Mesothelial cell of epicardium (in vitro differentiated cells): ENCODE data around the gene HBB. TPM values are rescaled to one million over a fixed set of nuclear protein-coding genes. Genes with fewer than 3 reads are reported as not detected.

ENCODE experiments used
- DNase-seq, 2 experiments: peaks; one replicate each; pipeline ENCODE4 v3.0.0; 2021; ENCODE audit warnings: low spot score in 2 of 2; ENCODE audit not compliant: unreplicated experiment in 2 of 2
- H3K27ac Mint-ChIP-seq: 2 replicates; pipeline ENCODE4 v1.8.0; 2021; ENCODE audit warnings: mixed read lengths
- H3K27me3 Mint-ChIP-seq: 2 replicates; pipeline ENCODE4 v1.8.0; 2021; ENCODE audit warnings: low read depth, mixed read lengths
- H3K36me3 Mint-ChIP-seq: 2 replicates; pipeline ENCODE4 v1.8.0; 2021; ENCODE audit warnings: mixed read lengths
- H3K4me1 Mint-ChIP-seq: 2 replicates; pipeline ENCODE4 v1.8.0; 2021; ENCODE audit warnings: mixed read lengths
- H3K4me3 Mint-ChIP-seq: 2 replicates; pipeline ENCODE4 v1.8.0; 2021; ENCODE audit warnings: mild to moderate bottlenecking, moderate library complexity, mixed read lengths
- H3K9me3 Mint-ChIP-seq: 2 replicates; pipeline ENCODE4 v1.8.0; 2021; ENCODE audit warnings: mixed read lengths
- CTCF ChIP-seq: fragments of 200-600 bp; sonication (generic); IDR thresholded peaks from one replicate; pipeline ENCODE4 v1.5.0; 2021; ENCODE audit warnings: antibody characterized with exemption; ENCODE audit not compliant: unreplicated experiment
- total RNA-seq: library from RNA; stranded (reverse); gene quantifications from 3 replicates; pipeline ENCODE4 v1.2.1, GENCODE V29; 2021

HBB gene
- total RNA-seq, 1 donor from 2014 or later: not detected

GRCh38 chr11:5227681-5228080 is 810 bp upstream of the HBB start:
- no peak for TF ChIP-seq CTCF
- H3K9me3 Mint-ChIP-seq: no peaks in the 10 kb centered on the region
- H3K4me3 Mint-ChIP-seq: no peak overlapping the region

GRCh38 chr11:5225480-5225871 is 1.4 kb downstream of the HBB start:
- Mint-ChIP-seq H3K27me3 (no peaks in the 10 kb centered on the region), H3K4me1 (peaks cover 3% of the 10 kb centered on the region), H3K36me3 (no peaks in the 10 kb centered on the region), H3K9me3 (peaks cover 9% of the 10 kb centered on the region), H3K27ac (no peak overlapping the region), H3K4me3 (no peak overlapping the region)
- no peak for TF ChIP-seq CTCF
- no peak for DNase-seq

More at GRCh38 chr11:5227681-5228080, 810 bp upstream of the HBB start:
- Mint-ChIP-seq H3K36me3 (no peaks in the 10 kb centered on the region), H3K27me3 (no peaks in the 10 kb centered on the region), H3K4me1 (peaks cover 3% of the 10 kb centered on the region), H3K27ac (no peak overlapping the region)
- DNase-seq: no peak

GRCh38 chr11:5224538-5225479 is 2.1 kb downstream of the HBB start:
- Mint-ChIP-seq H3K4me3 (no peak overlapping the region), H3K27ac (no peak overlapping the region), H3K4me1 (peaks cover 3% of the 10 kb centered on the region), H3K9me3 (peaks cover 12% of the 10 kb centered on the region), H3K36me3 (no peaks in the 10 kb centered on the region), H3K27me3 (no peaks in the 10 kb centered on the region)
- DNase-seq: no peak
- no peak for TF ChIP-seq CTCF

- DNase-seq: no peak
- Mint-ChIP-seq H3K4me1 (peaks cover 3% of the 10 kb centered on the region), H3K27ac (no peak overlapping the region), H3K36me3 (no peaks in the 10 kb centered on the region), H3K27me3 (no peaks in the 10 kb centered on the region), H3K9me3 (peaks cover 17% of the 10 kb centered on the region), H3K4me3 (no peak overlapping the region)
- no peak for TF ChIP-seq CTCF
Measured at GRCh38 chr11:5223686-5224085, 3.2 kb downstream of the HBB start.

- DNase-seq: no peak
- Mint-ChIP-seq H3K4me1 (peaks cover 2% of the 10 kb centered on the region), H3K36me3 (no peaks in the 10 kb centered on the region), H3K27ac (no peak overlapping the region), H3K4me3 (no peak overlapping the region), H3K27me3 (no peaks in the 10 kb centered on the region), H3K9me3 (peaks cover 19% of the 10 kb centered on the region)
- TF ChIP-seq CTCF: no peak
Measured at GRCh38 chr11:5223146-5223545, 3.7 kb downstream of the HBB start.
